Thoracic aorta (tissue), 2 donors: ENCODE results near the gene ACSS2. TPM values are rescaled to one million over a fixed set of nuclear protein-coding genes. Genes with fewer than 3 reads are reported as not detected.

Experiments
- ATAC-seq: fragments of 150-250 bp; one replicate; pipeline ENCODE4 v1.8.0; 2017; ENCODE audit warnings: low read depth; ENCODE audit not compliant: insufficient number of reproducible peaks, low FRiP score
- DNase-seq: peaks from one replicate; pipeline ENCODE4 v3.0.0-alpha.2; 2020; ENCODE audit warnings: low spot score
- H3K27ac ChIP-seq, 2 donors: fragments of 200-600 bp; sonication (generic); 1 replicate in 1 of 2; 2 replicates in 1 of 2; pipeline ENCODE4 v1.5.1; 2016; ENCODE audit warnings: mild to moderate bottlenecking in 2 of 2, moderate library complexity in 2 of 2
- H3K27me3 ChIP-seq: fragments of 200-600 bp; sonication (generic); replicated peaks from 2 replicates; pipeline ENCODE4 v1.6.0; 2016; ENCODE audit warnings: mild to moderate bottlenecking; ENCODE audit not compliant: insufficient read depth
- H3K36me3 ChIP-seq: fragments of 200-600 bp; sonication (generic); one replicate; pipeline ENCODE4 v1.5.1; 2016
- H3K4me1 ChIP-seq, 2 donors: fragments of 200-600 bp; sonication (generic); 1 replicate in 1 of 2; 2 replicates in 1 of 2; pipeline versions ENCODE4 v1.5.1 to v1.6.0; 2016; ENCODE audit warnings: low read depth in 2 of 2, mild to moderate bottlenecking in 1 of 2; ENCODE audit not compliant: control insufficient read depth in 1 of 2
- H3K4me3 ChIP-seq: fragments of 200-600 bp; sonication (generic); 2 replicates; pipeline ENCODE4 v1.5.1; 2016; ENCODE audit warnings: mild to moderate bottlenecking
- H3K9me3 ChIP-seq: fragments of 200-600 bp; sonication (generic); 2 replicates; pipeline ENCODE4 v1.5.1; 2016
- CTCF ChIP-seq: fragments of 200-600 bp; sonication (generic); IDR thresholded peaks from one replicate; pipeline ENCODE4 v1.5.1; 2019; ENCODE audit warnings: antibody characterized with exemption
- total RNA-seq, 2 donors: library from RNA; depleted of rRNA; stranded (reverse); fragments of >200 nt; gene quantifications; one replicate each; pipeline versions ENCODE4 v1.1.0 to v1.2.3, GENCODE V29; 2016

ACSS2 gene
- total RNA-seq, 2 donors from 2014 or later: 65.9 to 95.4 TPM

- no peaks in the 10 kb centered on the region for H3K9me3 ChIP-seq
- TF ChIP-seq CTCF: no peak
- DNase-seq (no peak), ATAC-seq (no peak)
- H3K4me1 ChIP-seq: no peaks in the 10 kb centered on the region
- H3K4me3 ChIP-seq: no peak overlapping the region
- H3K27me3 ChIP-seq: no peaks in the 10 kb centered on the region
- peaks cover 6% of the 10 kb centered on the region for H3K36me3 ChIP-seq
- no peak overlapping the region for H3K27ac ChIP-seq
Measured at GRCh38 chr20:34948030-34948429, 71.6 kb downstream of the ACSS2 start.

GRCh38 chr20:34949120-34949519 is 72.7 kb downstream of the ACSS2 start:
- Histone ChIP-seq H3K27me3 (no peaks in the 10 kb centered on the region), H3K36me3 (peaks cover 6% of the 10 kb centered on the region), H3K27ac (no peak overlapping the region), H3K4me3 (no peak overlapping the region), H3K9me3 (no peaks in the 10 kb centered on the region), H3K4me1 (no peaks in the 10 kb centered on the region)
- DNase-seq: no peak
- ATAC-seq: no peak
- no peak for TF ChIP-seq CTCF

GRCh38 chr20:34951252-34951651 is 74.8 kb downstream of the ACSS2 start:
- Histone ChIP-seq H3K27ac (no peak overlapping the region), H3K4me3 (no peak overlapping the region), H3K36me3 (no peaks in the 10 kb centered on the region), H3K9me3 (no peaks in the 10 kb centered on the region), H3K27me3 (no peaks in the 10 kb centered on the region), H3K4me1 (peaks cover 6 to 11% of the 10 kb centered on the region in 2 donors)
- TF ChIP-seq CTCF: no peak
- DNase-seq: no peak
- no peak for ATAC-seq

GRCh38 chr20:34951652-34952051 is 75.2 kb downstream of the ACSS2 start:
- ATAC-seq: no peak
- TF ChIP-seq CTCF: no peak

GRCh38 chr20:34952671-34953070 is 76.3 kb downstream of the ACSS2 start:
- ATAC-seq (no peak), DNase-seq (no peak)
- Histone ChIP-seq H3K4me1 (peaks cover 8 to 16% of the 10 kb centered on the region in 2 donors), H3K27me3 (no peaks in the 10 kb centered on the region), H3K9me3 (no peaks in the 10 kb centered on the region), H3K36me3 (no peaks in the 10 kb centered on the region), H3K27ac (no peak overlapping the region), H3K4me3 (no peak overlapping the region)
- no peak for TF ChIP-seq CTCF

More at GRCh38 chr20:34951652-34952051, 75.2 kb downstream of the ACSS2 start:
- Histone ChIP-seq H3K27ac (no peak overlapping the region), H3K9me3 (no peaks in the 10 kb centered on the region), H3K4me1 (peaks cover 8 to 15% of the 10 kb centered on the region in 2 donors), H3K27me3 (no peaks in the 10 kb centered on the region), H3K36me3 (no peaks in the 10 kb centered on the region), H3K4me3 (no peak overlapping the region)
- DNase-seq: no peak
